Keratinocyte (primary cell): ENCODE measurements around the gene TTPAL. TPM values are rescaled to one million over a fixed set of nuclear protein-coding genes. Genes with fewer than 3 reads are reported as not detected.

ENCODE experiments used
- DNase-seq: peaks from one replicate; pipeline ENCODE4 v3.0.0-alpha.2; 2011; ENCODE audit warnings: low read depth, missing footprints, low spot score
- FAIRE-seq: peaks from 2 replicates; lab custom pipeline; 2011; peaks lifted over from hg19 to GRCh38; lab: Jason Lieb, UNC
- H2AFZ ChIP-seq: 2 replicates; pipeline ENCODE4 v1.6.0; 2012; ENCODE audit warnings: low read length, control low read depth, inconsistent platforms; ENCODE audit not compliant: control insufficient read depth
- H3K27ac ChIP-seq: 2 replicates; pipeline ENCODE4 v1.5.1; 2011; ENCODE audit warnings: low read length; ENCODE audit not compliant: control insufficient read depth, insufficient read depth
- H3K27me3 ChIP-seq: 3 replicates; pipeline ENCODE4 v1.6.0; 2011; ENCODE audit warnings: low read length; ENCODE audit not compliant: control insufficient read depth, insufficient read depth; ENCODE audit errors: extremely low read depth
- H3K36me3 ChIP-seq, 2 experiments: 2 replicates in 1 of 2; 3 replicates in 1 of 2; pipeline ENCODE4 v1.5.1; 2011; ENCODE audit warnings: low read length in 2 of 2, mild to moderate bottlenecking in 1 of 2; ENCODE audit not compliant: control insufficient read depth in 2 of 2, insufficient read depth in 2 of 2; ENCODE audit errors: extremely low read depth in 1 of 2
- H3K4me1 ChIP-seq: 3 replicates; pipeline ENCODE4 v1.5.1; 2011; ENCODE audit warnings: low read length; ENCODE audit not compliant: control insufficient read depth, insufficient read depth; ENCODE audit errors: extremely low read depth
- H3K4me2 ChIP-seq: 3 replicates; pipeline ENCODE4 v1.6.0; 2011; ENCODE audit warnings: low read depth, low read length; ENCODE audit not compliant: control insufficient read depth, insufficient read depth; ENCODE audit errors: extremely low read depth
- H3K4me3 ChIP-seq, 3 experiments: fragments of 200-600 bp in 1 of 3; sonication (generic) in 1 of 3; 2 replicates in 2 of 3; 3 replicates in 1 of 3; pipeline ENCODE4 v1.5.1; 2011 to 2016; ENCODE audit warnings: low read length in 3 of 3, mild to moderate bottlenecking in 3 of 3, control low read depth in 2 of 3, inconsistent platforms in 1 of 3, low read depth in 1 of 3, mixed read lengths in 1 of 3, mixed run types in 1 of 3, moderate library complexity in 1 of 3; ENCODE audit not compliant: control insufficient read depth in 2 of 3, insufficient read depth in 2 of 3; ENCODE audit errors: extremely low read depth in 1 of 3
- H3K79me2 ChIP-seq: 2 replicates; pipeline ENCODE4 v1.6.0; 2012; ENCODE audit warnings: low read length; ENCODE audit not compliant: control insufficient read depth, insufficient read depth
- H3K9ac ChIP-seq: 3 replicates; pipeline ENCODE4 v1.6.0; 2011; ENCODE audit warnings: low read length; ENCODE audit not compliant: control insufficient read depth, insufficient read depth; ENCODE audit errors: extremely low read depth
- H3K9me1 ChIP-seq: 3 replicates; pipeline ENCODE4 v1.6.0; 2011; ENCODE audit warnings: low read length; ENCODE audit not compliant: control insufficient read depth, insufficient read depth; ENCODE audit errors: extremely low read depth
- H3K9me3 ChIP-seq: 2 replicates; pipeline ENCODE4 v1.5.1; 2012; ENCODE audit warnings: low read depth, low read length; ENCODE audit not compliant: control insufficient read depth
- H4K20me1 ChIP-seq: 3 replicates; pipeline ENCODE4 v1.6.0; 2011; ENCODE audit warnings: low read length; ENCODE audit not compliant: control insufficient read depth, insufficient read depth; ENCODE audit errors: extremely low read depth
- EZH2 ChIP-seq: IDR thresholded peaks from one replicate; pipeline ENCODE4 v1.6.1; 2012; ENCODE audit warnings: inconsistent platforms, mild to moderate bottlenecking, low read length, moderate library complexity
- dilution Hi-C: fragments of 300-500 bp; cut with MboI; formaldehyde crosslinking; loops from one replicate; pipeline ENCODE4 v1.7.0; 2020; ENCODE audit warnings: low sequenced_read_pairs; ENCODE audit not compliant: extremely low pct_ligation_motif_present
- polyA plus RNA-seq, 5 experiments: library from polyadenylated mRNA; depleted of rRNA in 3 of 5; stranded (reverse) in 3 of 5; stranded (forward) in 1 of 5; unstranded in 1 of 5; fragments of >200 nt; gene quantifications; 1 replicate in 1 of 5; 2 replicates in 3 of 5; 3 replicates in 1 of 5; pipeline versions ENCODE4 v1.2.1 to v1.2.3, GENCODE V29; 2011 to 2012; ENCODE audit warnings: missing spikeins in 2 of 5, low read depth in 1 of 5, low replicate concordance in 1 of 5
- TF ChIP-seq, protein P1 (sequence below), 3 experiments: IDR thresholded peaks in 1 of 3; conservative IDR thresholded peaks in 1 of 3; optimal IDR thresholded peaks in 1 of 3; 2 replicates in 2 of 3; 3 replicates in 1 of 3; pipeline versions ENCODE3 to v1.5.1; 2011; ENCODE audit warnings: low read length in 3 of 3, mild to moderate bottlenecking in 3 of 3, moderate library complexity in 2 of 3, control low read depth in 1 of 3, inconsistent platforms in 1 of 3; ENCODE audit not compliant: insufficient read depth in 2 of 3; ENCODE audit errors: extremely low read depth in 1 of 3

Gene TTPAL
- polyA plus RNA-seq, 1 donor (not counting 4 experiments of a cell fraction or from before 2014, with no cell fraction given), result 20.0 TPM

DNA sequence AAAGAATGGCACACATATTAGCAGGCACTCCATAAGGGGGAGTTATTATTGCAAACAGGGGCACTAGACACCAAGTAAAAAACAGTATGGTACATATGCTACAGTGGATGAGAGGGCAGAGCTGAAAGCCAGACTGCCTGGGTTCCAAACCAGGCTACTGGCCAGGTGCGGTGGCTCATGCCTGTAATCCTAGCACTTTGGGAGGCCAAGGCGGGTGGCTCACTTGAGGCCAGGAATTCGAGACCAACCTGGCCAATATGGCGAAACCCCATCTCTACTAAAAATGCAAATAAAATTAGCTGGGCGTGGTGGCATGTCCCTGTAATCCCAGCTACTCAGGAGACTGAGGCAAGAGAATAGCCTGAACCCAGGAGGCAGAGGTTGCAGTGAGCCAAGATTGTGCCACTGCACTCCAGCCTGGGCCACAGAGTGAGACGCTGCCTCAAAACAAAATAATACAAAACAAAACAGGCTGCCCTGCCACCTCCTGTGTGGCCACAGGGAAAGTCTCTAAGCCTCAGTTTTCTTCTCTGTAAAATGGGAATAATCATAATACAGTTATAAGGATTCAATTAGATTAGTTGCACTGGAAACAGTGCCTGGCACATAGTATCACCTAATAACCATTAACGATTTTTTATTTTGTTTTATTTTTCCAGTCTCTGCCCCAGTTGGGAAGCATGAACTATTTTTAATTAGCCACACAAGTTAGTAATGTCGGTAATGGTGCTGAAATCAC is 7.5 kb upstream of the TTPAL start:
- H3K36me3 ChIP-seq, result no peaks in the 10 kb centered on the region
- no peaks in the 10 kb centered on the region for H3K9me1 ChIP-seq
- no peaks in the 10 kb centered on the region for H3K79me2 ChIP-seq
- H3K4me3 ChIP-seq, result no peak overlapping the region
- FAIRE-seq, result no peak
- no peaks in the 10 kb centered on the region for H3K27me3 ChIP-seq
- no peak for DNase-seq
- H3K9me3 ChIP-seq, result no peaks in the 10 kb centered on the region
- TF ChIP-seq, protein P1, sequence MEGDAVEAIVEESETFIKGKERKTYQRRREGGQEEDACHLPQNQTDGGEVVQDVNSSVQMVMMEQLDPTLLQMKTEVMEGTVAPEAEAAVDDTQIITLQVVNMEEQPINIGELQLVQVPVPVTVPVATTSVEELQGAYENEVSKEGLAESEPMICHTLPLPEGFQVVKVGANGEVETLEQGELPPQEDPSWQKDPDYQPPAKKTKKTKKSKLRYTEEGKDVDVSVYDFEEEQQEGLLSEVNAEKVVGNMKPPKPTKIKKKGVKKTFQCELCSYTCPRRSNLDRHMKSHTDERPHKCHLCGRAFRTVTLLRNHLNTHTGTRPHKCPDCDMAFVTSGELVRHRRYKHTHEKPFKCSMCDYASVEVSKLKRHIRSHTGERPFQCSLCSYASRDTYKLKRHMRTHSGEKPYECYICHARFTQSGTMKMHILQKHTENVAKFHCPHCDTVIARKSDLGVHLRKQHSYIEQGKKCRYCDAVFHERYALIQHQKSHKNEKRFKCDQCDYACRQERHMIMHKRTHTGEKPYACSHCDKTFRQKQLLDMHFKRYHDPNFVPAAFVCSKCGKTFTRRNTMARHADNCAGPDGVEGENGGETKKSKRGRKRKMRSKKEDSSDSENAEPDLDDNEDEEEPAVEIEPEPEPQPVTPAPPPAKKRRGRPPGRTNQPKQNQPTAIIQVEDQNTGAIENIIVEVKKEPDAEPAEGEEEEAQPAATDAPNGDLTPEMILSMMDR (optimal IDR thresholded peaks at IDR 0.05 in 1 of 3, IDR thresholded peaks at IDR 0.05 in 1 of 3, conservative IDR thresholded peaks at IDR 0.05 in 1 of 3; ENCODE audit: extremely low read depth in 1 of 3, insufficient read depth in 2 of 3, low read length in 3 of 3), result no peak
- TF ChIP-seq EZH2, result no peak
- H3K4me2 ChIP-seq, result no peak overlapping the region
- H4K20me1 ChIP-seq, result no peaks in the 10 kb centered on the region
- dilution Hi-C loops, result loop anchor here (5.0 kb wide), 1 partner anchor 86 kb away; no protein-coding TSS in a partner anchor
- peaks cover 10% of the 10 kb centered on the region for H3K4me1 ChIP-seq
- H3K27ac ChIP-seq, result no peak overlapping the region
- no peak overlapping the region for H3K9ac ChIP-seq
- no peak overlapping the region for H2AFZ ChIP-seq

DNA sequence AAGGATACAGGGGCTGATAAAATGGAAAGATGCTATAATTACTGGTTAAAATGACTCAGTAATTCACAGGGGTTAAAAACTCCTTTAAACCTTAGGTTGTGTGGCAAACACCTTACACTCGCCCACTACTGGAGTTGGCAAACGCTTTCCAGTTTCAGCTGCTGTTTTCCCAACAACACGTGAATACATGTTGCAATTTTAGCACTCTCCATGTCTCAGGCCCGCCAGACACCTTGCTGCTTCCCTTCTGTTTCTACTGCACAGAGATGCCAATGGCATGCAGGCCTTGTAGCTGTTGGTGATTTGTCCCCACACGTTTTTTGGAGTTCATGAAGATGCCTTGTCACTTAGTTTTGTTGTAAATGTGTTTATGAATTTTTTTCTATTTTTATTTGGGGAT is 5.3 kb upstream of the TTPAL start:
- Histone ChIP-seq H3K9ac (no peak overlapping the region), H3K9me1 (no peaks in the 10 kb centered on the region), H3K27me3 (no peaks in the 10 kb centered on the region), H4K20me1 (no peaks in the 10 kb centered on the region), H3K4me1 (peaks cover 10% of the 10 kb centered on the region), H3K4me2 (no peak overlapping the region), H3K36me3 (no peaks in the 10 kb centered on the region), H3K4me3 (no peak overlapping the region), H2AFZ (no peak overlapping the region), H3K27ac (no peak overlapping the region), H3K79me2 (no peaks in the 10 kb centered on the region), H3K9me3 (no peaks in the 10 kb centered on the region)
- dilution Hi-C loops, result no loop called here
- DNase-seq (no peak), FAIRE-seq (no peak)
- TF ChIP-seq EZH2, result no peak
- TF ChIP-seq, protein P1 (optimal IDR thresholded peaks at IDR 0.05 in 1 of 3, IDR thresholded peaks at IDR 0.05 in 1 of 3, conservative IDR thresholded peaks at IDR 0.05 in 1 of 3; ENCODE audit: extremely low read depth in 1 of 3, insufficient read depth in 2 of 3, low read length in 3 of 3), result no peak
